GM19324 (cell line): ENCODE data around the gene ENOX1.

Source experiments
- ATAC-seq: cut with Tn5 transposase; IDR thresholded peaks from one replicate; pipeline ENCODE4 v1.9.1; 2021; ENCODE audit warnings: mild to moderate bottlenecking, moderate library complexity; ENCODE audit not compliant: unreplicated experiment, low FRiP score

The ENOX1 gene

GRCh38 chr13:43277142-43277541 is 509.6 kb downstream of the ENOX1 start:
- no peak for ATAC-seq

GRCh38 chr13:43274881-43275280 is 511.9 kb downstream of the ENOX1 start:
- ATAC-seq, result no peak

GRCh38 chr13:43273362-43273761 is 513.4 kb downstream of the ENOX1 start:
- no peak for ATAC-seq

GRCh38 chr13:43272851-43273250 is 513.9 kb downstream of the ENOX1 start:
- no peak for ATAC-seq

- no peak for ATAC-seq
These were observed 515.6 kb downstream of the ENOX1 start for GRCh38 chr13:43271152-43271551.

- no peak for ATAC-seq
These were observed 516.5 kb downstream of the ENOX1 start for GRCh38 chr13:43270130-43270830.

GRCh38 chr13:43269037-43269481 is 517.7 kb downstream of the ENOX1 start:
- no peak for ATAC-seq

GRCh38 chr13:43268632-43269031 is 518.1 kb downstream of the ENOX1 start:
- ATAC-seq, result no peak

GRCh38 chr13:43267916-43268315 is 518.9 kb downstream of the ENOX1 start:
- ATAC-seq, result no peak

- ATAC-seq, result no peak
These were observed 519.7 kb downstream of the ENOX1 start for GRCh38 chr13:43266936-43267615.

- no peak for ATAC-seq
These were observed 521.7 kb downstream of the ENOX1 start for GRCh38 chr13:43265028-43265427.

GRCh38 chr13:43264458-43264857 is 522.3 kb downstream of the ENOX1 start:
- ATAC-seq, result no peak

- ATAC-seq, result no peak
These were observed 523.7 kb downstream of the ENOX1 start for GRCh38 chr13:43263047-43263446.

GRCh38 chr13:43260999-43261398 is 525.8 kb downstream of the ENOX1 start:
- ATAC-seq, result no peak

- ATAC-seq, result no peak
These were observed 528.0 kb downstream of the ENOX1 start for GRCh38 chr13:43258771-43259170.

- no peak for ATAC-seq
These were observed 529.0 kb downstream of the ENOX1 start for GRCh38 chr13:43257765-43258164.

GRCh38 chr13:43251961-43252360 is 534.8 kb downstream of the ENOX1 start:
- ATAC-seq, result no peak

GRCh38 chr13:43246382-43246781 is 540.4 kb downstream of the ENOX1 start:
- ATAC-seq, result no peak

GRCh38 chr13:43245374-43245964 is 541.3 kb downstream of the ENOX1 start:
- ATAC-seq, result no peak

GRCh38 chr13:43244481-43244880 is 542.3 kb downstream of the ENOX1 start:
- ATAC-seq, result no peak

GRCh38 chr13:43243711-43244110 is 543.1 kb downstream of the ENOX1 start:
- ATAC-seq, result no peak

GRCh38 chr13:43242040-43242439 is 544.7 kb downstream of the ENOX1 start:
- no peak for ATAC-seq
